Calu3 (cell line): ENCODE measurements around the gene IFI27L1. TPM values are rescaled to one million over a fixed set of nuclear protein-coding genes. Genes with fewer than 3 reads are reported as not detected.

ENCODE experiments used
- BruUV-seq: library from RNA; stranded (reverse); fragments of 400-500 nt; replicated peaks from 2 replicates; lab custom pipeline; 2021; lab: Mats Ljungman, UMichigan
- CTCF ChIA-PET: fragments of 300-600 bp; sonication (Branson Sonifier 250); formaldehyde crosslinking; loops from one replicate; lab custom pipeline; 2022; ENCODE audit warnings: antibody characterized with exemption; lab: Charles Lee
- DNase-seq: peaks from one replicate; pipeline ENCODE4 v3.0.0; 2022
- H3K27ac Mint-ChIP-seq: one replicate; pipeline ENCODE4 v1.8.0; 2022; ENCODE audit warnings: mixed read lengths; ENCODE audit not compliant: unreplicated experiment
- H3K27me3 Mint-ChIP-seq: one replicate; pipeline ENCODE4 v1.8.0; 2022; ENCODE audit warnings: mixed read lengths; ENCODE audit not compliant: unreplicated experiment
- H3K36me3 Mint-ChIP-seq: one replicate; pipeline ENCODE4 v1.8.0; 2022; ENCODE audit warnings: mild to moderate bottlenecking, moderate library complexity, mixed read lengths; ENCODE audit not compliant: insufficient read depth, unreplicated experiment
- H3K4me1 Mint-ChIP-seq: one replicate; pipeline ENCODE4 v1.8.0; 2022; ENCODE audit warnings: mild to moderate bottlenecking, low read depth, mixed read lengths; ENCODE audit not compliant: unreplicated experiment
- H3K4me3 Mint-ChIP-seq: one replicate; pipeline ENCODE4 v1.8.0; 2022; ENCODE audit warnings: mild to moderate bottlenecking, low read depth, moderate library complexity, mixed read lengths; ENCODE audit not compliant: unreplicated experiment
- H3K9me3 Mint-ChIP-seq: one replicate; pipeline ENCODE4 v1.8.0; 2022; ENCODE audit warnings: low read depth, mixed read lengths; ENCODE audit not compliant: unreplicated experiment
- CTCF ChIP-seq: fragments of 200-600 bp; IDR thresholded peaks from one replicate; pipeline ENCODE4 v1.8.0; 2022; ENCODE audit warnings: antibody characterized with exemption; ENCODE audit not compliant: unreplicated experiment
- intact Hi-C: fragments of 100-400 bp; cut with micrococcal nuclease; formaldehyde crosslinking; loops from one replicate; pipeline ENCODE4 v1.10.0; 2022; ENCODE audit not compliant: unreplicated experiment
- total RNA-seq: library from RNA; stranded (reverse); gene quantifications from 2 replicates; pipeline ENCODE4 v1.2.3, GENCODE V29; 2022

IFI27L1 gene
- total RNA-seq, 1 experiment from 2014 or later: 17.7 TPM

DNA sequence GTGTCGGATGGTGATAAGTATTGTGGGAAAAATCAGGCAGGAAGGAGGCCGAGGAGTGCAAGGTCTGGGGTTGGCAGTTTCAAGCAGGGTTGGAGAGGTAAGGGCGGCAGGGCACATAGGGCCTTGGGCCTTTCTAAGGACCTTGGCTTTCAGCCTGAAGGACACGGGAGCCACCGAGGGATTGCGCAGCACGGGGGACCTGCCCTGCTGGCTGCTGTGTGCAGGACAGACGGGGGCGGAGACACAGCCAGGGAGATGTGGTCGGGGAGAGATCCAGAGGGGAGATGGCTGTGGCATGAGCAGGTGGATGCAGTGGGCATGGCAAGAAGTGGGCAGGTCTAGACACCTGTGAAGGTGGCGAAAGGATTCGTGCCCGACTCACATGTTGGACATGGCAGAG, 40.3 kb upstream of the IFI27L1 start:
- intact Hi-C loops: no loop called here
- Mint-ChIP-seq H3K4me3 (no peak overlapping the region), H3K27me3 (no peaks in the 10 kb centered on the region), H3K4me1 (no peaks in the 10 kb centered on the region), H3K9me3 (no peaks in the 10 kb centered on the region), H3K27ac (no peak overlapping the region), H3K36me3 (peaks cover 49% of the 10 kb centered on the region)
- BruUV-seq: no TSS peak
- no peak for TF ChIP-seq CTCF
- CTCF ChIA-PET: no interaction called here
- no peak for DNase-seq

DNA sequence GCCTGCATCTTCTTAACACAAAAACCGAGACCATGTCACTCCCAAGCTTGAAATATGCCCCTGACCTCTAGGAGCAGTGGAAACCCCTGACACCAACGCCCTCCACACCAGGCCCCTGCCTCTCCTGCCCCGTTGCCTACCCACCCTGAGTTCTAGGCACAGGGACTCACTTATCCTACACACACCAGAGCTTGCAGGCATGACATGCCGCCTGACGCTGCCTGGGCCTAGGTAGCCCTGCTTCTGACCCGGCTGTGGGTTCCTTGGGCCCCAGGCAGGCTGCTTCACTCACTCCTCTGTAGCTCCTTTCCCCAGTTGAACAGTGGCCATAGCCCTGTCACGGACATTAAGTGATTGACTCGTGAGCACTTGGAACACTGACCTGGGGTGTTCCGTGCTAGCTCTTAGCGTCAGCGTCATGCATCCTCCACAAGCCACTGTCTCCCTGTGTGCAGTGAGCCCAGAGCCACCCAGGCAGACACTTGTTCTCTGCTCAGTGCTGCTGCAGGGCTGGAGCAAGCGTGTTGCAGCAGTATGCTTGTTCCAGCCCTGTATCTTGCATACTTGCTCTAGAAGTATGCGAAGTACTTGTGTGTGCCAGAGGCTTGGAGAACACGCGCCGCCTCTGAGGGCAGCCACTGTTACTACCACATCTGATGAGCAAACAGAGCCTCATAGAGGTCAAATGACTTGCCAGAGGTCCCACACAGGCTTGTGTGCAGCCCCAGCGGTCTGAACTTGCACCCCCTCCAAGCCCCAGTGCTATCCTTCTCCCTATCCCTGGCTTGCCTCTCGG, 39.4 kb upstream of the IFI27L1 start:
- intact Hi-C loops: no loop called here
- TF ChIP-seq CTCF: no peak
- H3K27ac Mint-ChIP-seq: no peak overlapping the region
- H3K36me3 Mint-ChIP-seq: peaks cover 49% of the 10 kb centered on the region
- BruUV-seq: no TSS peak
- H3K9me3 Mint-ChIP-seq: no peaks in the 10 kb centered on the region
- no peaks in the 10 kb centered on the region for H3K4me1 Mint-ChIP-seq
- CTCF ChIA-PET: no interaction called here
- H3K4me3 Mint-ChIP-seq: no peak overlapping the region
- DNase-seq: no peak
- H3K27me3 Mint-ChIP-seq: no peaks in the 10 kb centered on the region

GRCh38 chr14:94042433-94043091, 38.5 kb upstream of the IFI27L1 start:
- Mint-ChIP-seq H3K9me3 (no peaks in the 10 kb centered on the region), H3K27me3 (no peaks in the 10 kb centered on the region), H3K36me3 (peaks cover 49% of the 10 kb centered on the region), H3K4me1 (no peaks in the 10 kb centered on the region), H3K27ac (no peak overlapping the region), H3K4me3 (no peak overlapping the region)
- TF ChIP-seq CTCF: no peak
- BruUV-seq: no TSS peak
- CTCF ChIA-PET: interaction anchor here (0.8 kb wide), 1 partner anchor 14 kb away, joined by 3 read pairs; no protein-coding TSS in a partner anchor
- no peak for DNase-seq
- intact Hi-C loops: no loop called here

GRCh38 chr14:94043111-94043755, 37.9 kb upstream of the IFI27L1 start:
- Mint-ChIP-seq H3K9me3 (no peaks in the 10 kb centered on the region), H3K4me3 (no peak overlapping the region), H3K27me3 (no peaks in the 10 kb centered on the region), H3K27ac (no peak overlapping the region), H3K4me1 (no peaks in the 10 kb centered on the region), H3K36me3 (peaks cover 55% of the 10 kb centered on the region)
- intact Hi-C loops: no loop called here
- no TSS peak for BruUV-seq
- no peak for TF ChIP-seq CTCF
- CTCF ChIA-PET: interaction anchor here (0.8 kb wide), 1 partner anchor 15 kb away, joined by 3 read pairs; no protein-coding TSS in a partner anchor
- DNase-seq: no peak
